OCI-LY7 (cell line): ENCODE data around the gene NCKAP5. TPM values are rescaled to one million over a fixed set of nuclear protein-coding genes. Genes with fewer than 3 reads are reported as not detected.

Experiments
- BruUV-seq: library from RNA; stranded (reverse); fragments of 400-500 nt; replicated peaks from 2 replicates; lab custom pipeline; 2021; lab: Mats Ljungman, UMichigan
- CTCF ChIA-PET: fragments of 300-600 bp; sonication (Branson Sonifier 250); formaldehyde crosslinking; loops from one replicate; lab custom pipeline; 2022; ENCODE audit warnings: antibody characterized with exemption; ENCODE audit not compliant: unreplicated experiment; lab: Charles Lee
- POLR2A ChIA-PET: fragments of 300-600 bp; sonication (Branson Sonifier 250); formaldehyde crosslinking; loops from one replicate; lab custom pipeline; 2022; ENCODE audit warnings: antibody characterized with exemption; lab: Charles Lee
- DNase-seq: peaks from one replicate; pipeline ENCODE4 v3.0.0-alpha.2; 2015; ENCODE audit warnings: low spot score
- H2AFZ ChIP-seq: fragments of 200-600 bp; sonication (generic), shearing (Covaris generic); 2 replicates; pipeline ENCODE4 v1.6.1; 2014; ENCODE audit warnings: mild to moderate bottlenecking, antibody characterized with exemption, low read length, moderate library complexity
- H3K27ac ChIP-seq: fragments of 200-600 bp; sonication (generic); 2 replicates; pipeline ENCODE4 v1.5.1; 2014; ENCODE audit warnings: mixed run types, low read depth, mild to moderate bottlenecking, moderate library complexity, low read length, inconsistent platforms; ENCODE audit not compliant: poor library complexity, severe bottlenecking
- H3K36me3 ChIP-seq: fragments of 200-600 bp; sonication (generic); 2 replicates; pipeline ENCODE4 v1.6.1; 2014; ENCODE audit warnings: mild to moderate bottlenecking, antibody characterized with exemption, low read length, moderate library complexity, mixed read lengths; ENCODE audit not compliant: insufficient read depth
- H3K4me1 ChIP-seq: fragments of 200-600 bp; sonication (generic); 2 replicates; pipeline ENCODE4 v1.5.1; 2014; ENCODE audit warnings: mild to moderate bottlenecking, low read length; ENCODE audit not compliant: insufficient read depth, poor library complexity, severe bottlenecking
- H3K4me2 ChIP-seq: fragments of 200-600 bp; sonication (generic); 2 replicates; pipeline ENCODE4 v1.6.1; 2014; ENCODE audit warnings: mild to moderate bottlenecking, low read length
- H3K4me3 ChIP-seq: fragments of 200-600 bp; sonication (generic); 2 replicates; pipeline ENCODE4 v1.5.1; 2014; ENCODE audit warnings: mild to moderate bottlenecking, low read depth, low read length; ENCODE audit not compliant: poor library complexity, severe bottlenecking
- H3K79me2 ChIP-seq: fragments of 200-600 bp; sonication (generic); 2 replicates; pipeline ENCODE4 v1.6.1; 2016; ENCODE audit warnings: low read depth, mild to moderate bottlenecking, low read length, moderate library complexity, mixed read lengths; ENCODE audit not compliant: insufficient read depth
- H3K9me2 ChIP-seq: fragments of 200-600 bp; sonication (generic); 2 replicates; pipeline ENCODE4 v1.6.1; 2016; ENCODE audit warnings: mild to moderate bottlenecking, low read length, mixed read lengths; ENCODE audit not compliant: insufficient read depth
- H3K9me3 ChIP-seq: fragments of 200-600 bp; sonication (generic); 2 replicates; pipeline ENCODE4 v1.6.1; 2014; ENCODE audit warnings: mild to moderate bottlenecking, mixed run types, low read length, mixed read lengths
- H4K20me1 ChIP-seq: fragments of 200-600 bp; sonication (generic); 2 replicates; pipeline ENCODE4 v1.6.1; 2014; ENCODE audit warnings: mild to moderate bottlenecking, antibody characterized with exemption, low read length, moderate library complexity, mixed read lengths; ENCODE audit not compliant: insufficient read depth
- CTCF ChIP-seq: fragments of 200-600 bp; sonication (generic); conservative IDR thresholded peaks from 2 replicates; pipeline ENCODE4 v1.5.1; 2014; ENCODE audit warnings: mild to moderate bottlenecking, antibody characterized with exemption, low read length, moderate library complexity, mixed read lengths
- EZH2phosphoT487 ChIP-seq: fragments of 200-600 bp; sonication (generic); IDR thresholded peaks from 2 replicates; pipeline ENCODE4 v1.6.1; 2018; ENCODE audit warnings: low read depth, borderline replicate concordance, mild to moderate bottlenecking, mixed run types, antibody characterized with exemption, low read length, moderate library complexity, mixed read lengths
- intact Hi-C: fragments of 100-400 bp; cut with micrococcal nuclease; formaldehyde crosslinking; loops from one replicate; pipeline ENCODE4 v1.10.0; 2022; ENCODE audit not compliant: unreplicated experiment
- total RNA-seq, 2 experiments: library from RNA; depleted of rRNA in 1 of 2; stranded (reverse); fragments of >200 nt in 1 of 2; shearing (Covaris generic) in 1 of 2; gene quantifications; 2 replicates each; pipeline ENCODE4 v1.2.3, GENCODE V29; 2014 to 2022

The NCKAP5 gene
- total RNA-seq, 2 experiments from 2014 or later, result not detected

GRCh38 chr2:132664096-132664495, 904.2 kb downstream of the NCKAP5 start:
- H2AFZ ChIP-seq, result no peak overlapping the region
- ChIA-PET POLR2A (interaction anchor here (0.7 to 1.3 kb wide), 3 partner anchors 22 to 31 kb away, joined by 3 to 4 read pairs (median 3); no protein-coding TSS in a partner anchor), CTCF (no interaction called here)
- H3K9me3 ChIP-seq, result no peaks in the 10 kb centered on the region
- H3K4me1 ChIP-seq, result no peaks in the 10 kb centered on the region
- no peak for DNase-seq
- no peak overlapping the region for H3K4me3 ChIP-seq
- no peak for TF ChIP-seq CTCF
- no peaks in the 10 kb centered on the region for H4K20me1 ChIP-seq
- H3K79me2 ChIP-seq, result no peaks in the 10 kb centered on the region
- no peak overlapping the region for H3K4me2 ChIP-seq
- H3K27ac ChIP-seq, result no peak overlapping the region
- no peaks in the 10 kb centered on the region for H3K36me3 ChIP-seq
- H3K9me2 ChIP-seq, result no peaks in the 10 kb centered on the region
- intact Hi-C loops, result no loop called here
- no TSS peak for BruUV-seq

- Histone ChIP-seq H3K27ac (no peak overlapping the region), H3K9me3 (no peaks in the 10 kb centered on the region), H4K20me1 (no peaks in the 10 kb centered on the region), H3K4me2 (no peak overlapping the region), H3K4me3 (no peak overlapping the region), H3K36me3 (no peaks in the 10 kb centered on the region), H3K4me1 (no peaks in the 10 kb centered on the region), H2AFZ (no peak overlapping the region), H3K79me2 (no peaks in the 10 kb centered on the region), H3K9me2 (no peaks in the 10 kb centered on the region)
- intact Hi-C loops, result no loop called here
- BruUV-seq, result no TSS peak
- ChIA-PET POLR2A (interaction anchor here (0.7 to 1.6 kb wide), 3 partner anchors 13 to 34 kb away, joined by 3 to 4 read pairs (median 3); no protein-coding TSS in a partner anchor), CTCF (no interaction called here)
- DNase-seq, result no peak
- TF ChIP-seq CTCF, result no peak
Measured at GRCh38 chr2:132662732-132663131, 905.5 kb downstream of the NCKAP5 start.

- H2AFZ ChIP-seq, result no peak overlapping the region
- H3K36me3 ChIP-seq, result no peaks in the 10 kb centered on the region
- TF ChIP-seq EZH2phosphoT487 (no peak), CTCF (no peak)
- H3K9me3 ChIP-seq, result no peaks in the 10 kb centered on the region
- H3K79me2 ChIP-seq, result no peaks in the 10 kb centered on the region
- CTCF ChIA-PET, result interaction anchor here (0.6 kb wide), 1 partner anchor 1752 kb away, joined by 3 read pairs; no protein-coding TSS in a partner anchor
- H3K27ac ChIP-seq, result no peak overlapping the region
- DNase-seq, result no peak
- no peaks in the 10 kb centered on the region for H3K9me2 ChIP-seq
- H4K20me1 ChIP-seq, result no peaks in the 10 kb centered on the region
- no TSS peak for BruUV-seq
- H3K4me3 ChIP-seq, result no peak overlapping the region
- no peaks in the 10 kb centered on the region for H3K4me1 ChIP-seq
- intact Hi-C loops, result no loop called here
- no peak overlapping the region for H3K4me2 ChIP-seq
- POLR2A ChIA-PET, result interaction anchor here (0.7 to 4.5 kb wide), 2 partner anchors 12 to 16 kb away, joined by 3 to 22 read pairs; no protein-coding TSS in a partner anchor
Measured at GRCh38 chr2:132659331-132659730, 908.9 kb downstream of the NCKAP5 start.
